Measurements from ENCODE around the gene PPFIA1.

- TF ChIP-seq EP300 (IDR thresholded peaks at IDR 0.05; ENCODE audit: borderline replicate concordance in 1 of 2, low read depth in 2 of 2, low read length in 2 of 2) (no peak), SP4 (IDR thresholded peaks at IDR 0.05; ENCODE audit: low read length) (no peak)
Measured at GRCh38 chr11:70267405-70267950, 3.0 kb upstream of the PPFIA1 start.

Data from H1 (cell line).